IMR-90 (cell line): ENCODE data around the gene ETFDH. TPM values are rescaled to one million over a fixed set of nuclear protein-coding genes. Genes with fewer than 3 reads are reported as not detected.

Experiments
- ATAC-seq: fragments of 200-7000 bp; cut with Tn5 transposase; 2 replicates; pipeline ENCODE4 v1.9.1; 2020; ENCODE audit warnings: low read depth, mild to moderate bottlenecking, moderate library complexity
- BruUV-seq: library from RNA; stranded (reverse); fragments of 400-500 nt; replicated peaks from 2 replicates; lab custom pipeline; 2021; lab: Mats Ljungman, UMichigan
- CTCF ChIA-PET: fragments of 300-600 bp; formaldehyde crosslinking; extraction: SDS; loops from one replicate; lab custom pipeline; 2021; ENCODE audit warnings: antibody characterized with exemption; lab: Yijun Ruan, JAX
- POLR2A ChIA-PET: fragments of 300-600 bp; sonication (Branson Sonifier 250); formaldehyde crosslinking; loops from one replicate; lab custom pipeline; 2022; ENCODE audit warnings: antibody characterized with exemption; ENCODE audit not compliant: unreplicated experiment; lab: Charles Lee
- DNase-seq: peaks from one replicate; pipeline ENCODE4 v3.0.0; 2013
- H2AFZ ChIP-seq: replicated peaks from 2 replicates; pipeline ENCODE3; 2013; ENCODE audit warnings: low read length, mild to moderate bottlenecking; ENCODE audit not compliant: poor library complexity
- H2AK5ac ChIP-seq: 2 replicates; pipeline ENCODE4 v1.6.1; 2013; ENCODE audit warnings: low read depth, low read length, inconsistent platforms
- H2AK9ac ChIP-seq: replicated peaks from 2 replicates; pipeline ENCODE3; 2013; ENCODE audit warnings: mild to moderate bottlenecking, low read depth, low read length, moderate library complexity; ENCODE audit not compliant: poor library complexity
- H2BK120ac ChIP-seq: 2 replicates; pipeline ENCODE4 v1.6.1; 2013; ENCODE audit warnings: low read depth, low read length, inconsistent platforms
- H2BK15ac ChIP-seq: 3 replicates; pipeline ENCODE4 v1.6.1; 2013; ENCODE audit warnings: low read depth, low read length, inconsistent platforms
- H2BK20ac ChIP-seq: 2 replicates; pipeline ENCODE4 v1.6.1; 2013; ENCODE audit warnings: low read depth, mild to moderate bottlenecking, inconsistent platforms, low read length, moderate library complexity
- H2BK5ac ChIP-seq: 2 replicates; pipeline ENCODE4 v1.6.1; 2013; ENCODE audit warnings: mild to moderate bottlenecking, low read depth, low read length, inconsistent platforms; ENCODE audit not compliant: poor library complexity, severe bottlenecking
- H3K14ac ChIP-seq: replicated peaks from 2 replicates; pipeline ENCODE4 v1.6.1; 2013; ENCODE audit warnings: low read depth, low read length, inconsistent platforms
- H3K18ac ChIP-seq: 2 replicates; pipeline ENCODE4 v1.6.1; 2013; ENCODE audit warnings: low read depth, low read length, control low read depth
- H3K23ac ChIP-seq: 2 replicates; pipeline ENCODE4 v1.6.1; 2013; ENCODE audit warnings: low read depth, low read length, inconsistent platforms
- H3K27ac ChIP-seq: 2 replicates; pipeline ENCODE4 v1.5.1; 2013; ENCODE audit warnings: mild to moderate bottlenecking, control low read depth, low read length; ENCODE audit not compliant: insufficient read depth
- H3K27me3 ChIP-seq: 2 replicates; pipeline ENCODE4 v1.6.1; 2013; ENCODE audit warnings: low read length; ENCODE audit not compliant: control insufficient read depth, insufficient read depth
- H3K36me3 ChIP-seq: 2 replicates; pipeline ENCODE4 v1.6.1; 2013; ENCODE audit warnings: low read length, mixed read lengths; ENCODE audit not compliant: control insufficient read depth, insufficient read depth
- H3K4ac ChIP-seq: 2 replicates; pipeline ENCODE4 v1.6.1; 2013; ENCODE audit warnings: low read depth, low read length, inconsistent platforms
- H3K4me1 ChIP-seq: 2 replicates; pipeline ENCODE4 v1.6.1; 2013; ENCODE audit warnings: low read length, mixed read lengths; ENCODE audit not compliant: control insufficient read depth, insufficient read depth
- H3K4me2 ChIP-seq: 2 replicates; pipeline ENCODE4 v1.6.1; 2013; ENCODE audit warnings: low read depth, mild to moderate bottlenecking, control low read depth, low read length, moderate library complexity
- H3K4me3 ChIP-seq: 2 replicates; pipeline ENCODE4 v1.5.1; 2013; ENCODE audit warnings: low read depth, mild to moderate bottlenecking, control low read depth, low read length, moderate library complexity; ENCODE audit not compliant: insufficient read depth
- H3K56ac ChIP-seq: 2 replicates; pipeline ENCODE4 v1.6.1; 2013; ENCODE audit warnings: low read length, inconsistent platforms; ENCODE audit not compliant: insufficient read depth; ENCODE audit errors: extremely low read depth
- H3K79me1 ChIP-seq, 2 experiments: 2 replicates each; pipeline ENCODE4 v1.6.1; 2013; ENCODE audit warnings: low read length in 2 of 2, inconsistent platforms in 1 of 2, low read depth in 1 of 2
- H3K9ac ChIP-seq: 2 replicates; pipeline ENCODE4 v1.6.1; 2013; ENCODE audit warnings: low read depth, low read length, control low read depth
- H3K9me1 ChIP-seq: 2 replicates; pipeline ENCODE4 v1.6.1; 2013; ENCODE audit warnings: low read length, inconsistent platforms; ENCODE audit not compliant: insufficient read depth
- H3K9me3 ChIP-seq: 2 replicates; pipeline ENCODE4 v1.6.1; 2013; ENCODE audit warnings: low read length; ENCODE audit not compliant: control insufficient read depth, insufficient read depth
- H4K20me1 ChIP-seq: 2 replicates; pipeline ENCODE4 v1.6.1; 2013; ENCODE audit warnings: low read length, inconsistent platforms; ENCODE audit not compliant: insufficient read depth
- H4K5ac ChIP-seq: 2 replicates; pipeline ENCODE4 v1.6.1; 2013; ENCODE audit warnings: mild to moderate bottlenecking, low read depth, low read length, control low read depth
- H4K8ac ChIP-seq, 2 experiments: 2 replicates each; pipeline ENCODE4 v1.6.1; 2013; ENCODE audit warnings: low read depth in 2 of 2, low read length in 2 of 2, control low read depth in 1 of 2, inconsistent platforms in 1 of 2
- H4K91ac ChIP-seq: 2 replicates; pipeline ENCODE4 v1.6.1; 2013; ENCODE audit warnings: low read depth, low read length, inconsistent platforms; ENCODE audit not compliant: insufficient read depth
- BHLHE40 ChIP-seq: fragments of 150-350 bp; IDR thresholded peaks from 2 replicates; pipeline ENCODE4 v1.6.1; 2016; ENCODE audit warnings: mild to moderate bottlenecking, low read depth, low read length
- CEBPB ChIP-seq: IDR thresholded peaks from 2 replicates; pipeline ENCODE4 v1.6.1; 2012; ENCODE audit warnings: low read depth, low read length, improper control_type of control experiment
- CHD1 ChIP-seq: IDR thresholded peaks from 2 replicates; pipeline ENCODE4 v1.6.1; 2012; ENCODE audit warnings: low read depth, low read length, improper control_type of control experiment
- MAFK ChIP-seq: IDR thresholded peaks from 2 replicates; pipeline ENCODE4 v1.6.1; 2012; ENCODE audit warnings: low read depth, low read length, improper control_type of control experiment
- MAZ ChIP-seq: IDR thresholded peaks from 2 replicates; pipeline ENCODE4 v1.6.1; 2012; ENCODE audit warnings: low read depth, mild to moderate bottlenecking, low read length, improper control_type of control experiment, moderate library complexity, borderline replicate concordance
- NFE2L2 ChIP-seq: fragments of 150-350 bp; IDR thresholded peaks from 2 replicates; pipeline ENCODE4 v1.6.1; 2016; ENCODE audit warnings: low read depth, mild to moderate bottlenecking, low read length
- POLR2A ChIP-seq: IDR thresholded peaks from 2 replicates; pipeline ENCODE4 v1.6.1; 2012; ENCODE audit warnings: mild to moderate bottlenecking, low read depth, low read length
- RAD21 ChIP-seq: IDR thresholded peaks from 2 replicates; pipeline ENCODE4 v1.6.1; 2012; ENCODE audit warnings: low read length, improper control_type of control experiment
- RCOR1 ChIP-seq: IDR thresholded peaks from 2 replicates; pipeline ENCODE4 v1.6.1; 2012; ENCODE audit warnings: mild to moderate bottlenecking, low read length, improper control_type of control experiment; ENCODE audit not compliant: insufficient replicate concordance
- SMC3 ChIP-seq: fragments of 150-350 bp; IDR thresholded peaks from 2 replicates; pipeline ENCODE4 v1.6.1; 2016; ENCODE audit warnings: low read depth, mild to moderate bottlenecking, antibody characterized with exemption, low read length, moderate library complexity
- WGBS, 2 experiments: methylation state at CpG; one replicate each; pipeline versions ENCODE4 v1.1.5 to v1.1.7; 2013; ENCODE audit warnings: missing lambda C conversion rate in 2 of 2; ENCODE audit not compliant: insufficient read length in 1 of 2; ENCODE audit errors: extremely low coverage in 2 of 2; 5-methylcytosine and 5-hydroxymethylcytosine counted together
- dilution Hi-C: fragments of 300-500 bp; cut with HindIII; formaldehyde crosslinking; loops from one replicate; pipeline ENCODE4 v1.14.3; 2018; ENCODE audit warnings: low sequenced_read_pairs; ENCODE audit not compliant: unreplicated experiment
- in situ Hi-C: fragments of 300-500 bp; cut with MboI; formaldehyde crosslinking; loops from 3 replicates; pipeline ENCODE4 v1.14.3; 2019; ENCODE audit warnings: low sequenced_read_pairs, inconsistent platforms, mixed read lengths
- intact Hi-C: fragments of 100-400 bp; cut with micrococcal nuclease; formaldehyde crosslinking; loops from 2 replicates; pipeline ENCODE4 v1.10.0; 2022
- polyA plus RNA-seq, 3 experiments: library from polyadenylated mRNA; depleted of rRNA; stranded (reverse); fragments of >200 nt; gene quantifications; 2 replicates each; pipeline ENCODE4 v1.2.3, GENCODE V29; 2012; ENCODE audit warnings: low replicate concordance in 1 of 3
- total RNA-seq: library from RNA; depleted of rRNA; stranded (reverse); fragments of >200 nt; gene quantifications from 2 replicates; pipeline ENCODE4 v1.2.3, GENCODE V29; 2012
- TF ChIP-seq, protein P1 (sequence below): conservative IDR thresholded peaks from 2 replicates; pipeline ENCODE4 v1.5.1; 2012; ENCODE audit warnings: mild to moderate bottlenecking, low read depth, low read length, improper control_type of control experiment
- TF ChIP-seq, protein P2 (sequence below): fragments of 150-350 bp; IDR thresholded peaks from 2 replicates; pipeline ENCODE4 v1.6.1; 2017; ENCODE audit warnings: mild to moderate bottlenecking, antibody characterized with exemption, low read length, low read depth
- TF ChIP-seq, protein P3 (sequence below): fragments of 150-350 bp; IDR thresholded peaks from 2 replicates; pipeline ENCODE4 v1.6.1; 2016; ENCODE audit warnings: low read depth, mild to moderate bottlenecking, low read length, moderate library complexity, borderline replicate concordance

ETFDH gene
- total and polyA plus RNA-seq, 2 of the 4 experiments (the other 2 are of a cell fraction): 14.0 to 19.1 TPM

DNA sequence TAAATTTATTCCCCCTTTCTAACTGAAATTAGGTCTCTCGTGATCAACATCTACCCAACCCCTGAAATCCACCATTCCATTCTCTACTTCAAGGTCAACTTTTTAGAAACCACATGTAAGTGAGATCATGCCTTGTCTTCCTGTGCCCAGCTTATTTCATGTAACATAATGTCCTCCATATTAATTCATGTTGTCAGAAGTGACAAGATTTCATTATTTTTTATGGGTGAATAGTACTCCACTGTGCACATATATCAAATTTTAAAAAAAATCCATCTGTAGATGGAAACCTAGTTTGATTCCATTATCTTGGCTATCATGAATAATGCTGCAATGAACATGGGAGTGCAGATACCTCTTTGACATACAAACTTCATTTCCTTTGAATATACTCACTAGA lies 49.6 kb downstream of the ETFDH start:
- no TSS peak for BruUV-seq
- H4K5ac ChIP-seq: no peak overlapping the region
- H2BK5ac ChIP-seq: no peak overlapping the region
- H3K23ac ChIP-seq: no peak overlapping the region
- H3K36me3 ChIP-seq: peaks cover 16% of the 10 kb centered on the region
- H3K79me1 ChIP-seq: peaks cover 22 to 23% of the 10 kb centered on the region in 2 experiments
- peaks cover 2% of the 10 kb centered on the region for H3K9me1 ChIP-seq
- dilution Hi-C loops (no loop called here), in situ Hi-C loops (loop anchor here (10.0 kb wide), 1 partner anchor 723 kb away; no protein-coding TSS in a partner anchor), intact Hi-C loops (no loop called here)
- no peak overlapping the region for H2AFZ ChIP-seq
- H3K14ac ChIP-seq: no peak overlapping the region
- H4K8ac ChIP-seq: no peak overlapping the region
- no peak overlapping the region for H3K9ac ChIP-seq
- no peak overlapping the region for H2BK20ac ChIP-seq
- H3K9me3 ChIP-seq: no peaks in the 10 kb centered on the region
- no peak overlapping the region; the same call in 1 of the 2 replicates for H3K4me2 ChIP-seq
- ChIA-PET POLR2A (no interaction called here), CTCF (interaction anchor here (0.6 kb wide), 1 partner anchor 671 kb away, joined by 8 read pairs; no protein-coding TSS in a partner anchor)
- no peak overlapping the region for H3K4me3 ChIP-seq
- no peak overlapping the region for H4K91ac ChIP-seq
- no peak for ATAC-seq
- no peaks in the 10 kb centered on the region; the same call in 1 of the 2 replicates for H3K4me1 ChIP-seq
- H2AK9ac ChIP-seq: no peak overlapping the region
- H3K56ac ChIP-seq: no peak overlapping the region
- H2AK5ac ChIP-seq: no peak overlapping the region
- H4K20me1 ChIP-seq: no peaks in the 10 kb centered on the region
- no peak overlapping the region for H2BK120ac ChIP-seq
- H3K27me3 ChIP-seq: no peaks in the 10 kb centered on the region
- DNase-seq: no peak
- H2BK15ac ChIP-seq: no peak overlapping the region
- H3K4ac ChIP-seq: no peak overlapping the region
- TF ChIP-seq BHLHE40 (no peak), CHD1 (no peak), RCOR1 (no peak), RAD21 (no peak), POLR2A (no peak), SMC3 (no peak), NFE2L2 (no peak), MAZ (no peak), CEBPB (no peak), MAFK (no peak)
- TF ChIP-seq, protein P1, sequence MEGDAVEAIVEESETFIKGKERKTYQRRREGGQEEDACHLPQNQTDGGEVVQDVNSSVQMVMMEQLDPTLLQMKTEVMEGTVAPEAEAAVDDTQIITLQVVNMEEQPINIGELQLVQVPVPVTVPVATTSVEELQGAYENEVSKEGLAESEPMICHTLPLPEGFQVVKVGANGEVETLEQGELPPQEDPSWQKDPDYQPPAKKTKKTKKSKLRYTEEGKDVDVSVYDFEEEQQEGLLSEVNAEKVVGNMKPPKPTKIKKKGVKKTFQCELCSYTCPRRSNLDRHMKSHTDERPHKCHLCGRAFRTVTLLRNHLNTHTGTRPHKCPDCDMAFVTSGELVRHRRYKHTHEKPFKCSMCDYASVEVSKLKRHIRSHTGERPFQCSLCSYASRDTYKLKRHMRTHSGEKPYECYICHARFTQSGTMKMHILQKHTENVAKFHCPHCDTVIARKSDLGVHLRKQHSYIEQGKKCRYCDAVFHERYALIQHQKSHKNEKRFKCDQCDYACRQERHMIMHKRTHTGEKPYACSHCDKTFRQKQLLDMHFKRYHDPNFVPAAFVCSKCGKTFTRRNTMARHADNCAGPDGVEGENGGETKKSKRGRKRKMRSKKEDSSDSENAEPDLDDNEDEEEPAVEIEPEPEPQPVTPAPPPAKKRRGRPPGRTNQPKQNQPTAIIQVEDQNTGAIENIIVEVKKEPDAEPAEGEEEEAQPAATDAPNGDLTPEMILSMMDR: no peak
- TF ChIP-seq, protein P2, sequence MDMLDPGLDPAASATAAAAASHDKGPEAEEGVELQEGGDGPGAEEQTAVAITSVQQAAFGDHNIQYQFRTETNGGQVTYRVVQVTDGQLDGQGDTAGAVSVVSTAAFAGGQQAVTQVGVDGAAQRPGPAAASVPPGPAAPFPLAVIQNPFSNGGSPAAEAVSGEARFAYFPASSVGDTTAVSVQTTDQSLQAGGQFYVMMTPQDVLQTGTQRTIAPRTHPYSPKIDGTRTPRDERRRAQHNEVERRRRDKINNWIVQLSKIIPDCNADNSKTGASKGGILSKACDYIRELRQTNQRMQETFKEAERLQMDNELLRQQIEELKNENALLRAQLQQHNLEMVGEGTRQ: no peak
- TF ChIP-seq, protein P3, sequence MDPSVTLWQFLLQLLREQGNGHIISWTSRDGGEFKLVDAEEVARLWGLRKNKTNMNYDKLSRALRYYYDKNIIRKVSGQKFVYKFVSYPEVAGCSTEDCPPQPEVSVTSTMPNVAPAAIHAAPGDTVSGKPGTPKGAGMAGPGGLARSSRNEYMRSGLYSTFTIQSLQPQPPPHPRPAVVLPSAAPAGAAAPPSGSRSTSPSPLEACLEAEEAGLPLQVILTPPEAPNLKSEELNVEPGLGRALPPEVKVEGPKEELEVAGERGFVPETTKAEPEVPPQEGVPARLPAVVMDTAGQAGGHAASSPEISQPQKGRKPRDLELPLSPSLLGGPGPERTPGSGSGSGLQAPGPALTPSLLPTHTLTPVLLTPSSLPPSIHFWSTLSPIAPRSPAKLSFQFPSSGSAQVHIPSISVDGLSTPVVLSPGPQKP: no peak
- WGBS, 2 experiments: no CpG with 5 or more reads among the region's 1 CpG
- no peak overlapping the region for H3K27ac ChIP-seq
- no peak overlapping the region for H3K18ac ChIP-seq
